Smooth muscle cell (in vitro differentiated cells): ENCODE data around the gene SIK2. TPM values are rescaled to one million over a fixed set of nuclear protein-coding genes. Genes with fewer than 3 reads are reported as not detected.

ENCODE experiments used
- DNase-seq: peaks from one replicate; lab custom pipeline; 2025; ENCODE audit not compliant: unreplicated experiment; lab: John Stamatoyannopoulos, UW
- H2AFZ ChIP-seq: fragments of 200-600 bp; sonication (generic); 2 replicates; pipeline ENCODE4 v1.6.0; 2016; ENCODE audit warnings: antibody characterized with exemption, low read depth, mild to moderate bottlenecking
- H3F3A ChIP-seq: fragments of 200-600 bp; sonication (generic); 2 replicates; pipeline ENCODE4 v1.6.0; 2017; ENCODE audit warnings: antibody characterized with exemption, low read depth
- H3K27ac ChIP-seq: fragments of 200-600 bp; sonication (generic); 2 replicates; pipeline ENCODE4 v1.5.1; 2016; ENCODE audit warnings: low read depth, mild to moderate bottlenecking
- H3K27me3 ChIP-seq: fragments of 200-600 bp; sonication (generic); 2 replicates; pipeline ENCODE4 v1.6.1; 2016; ENCODE audit warnings: low read depth, mild to moderate bottlenecking
- H3K36me3 ChIP-seq: fragments of 200-600 bp; sonication (generic); 2 replicates; pipeline ENCODE4 v1.5.1; 2016; ENCODE audit warnings: low read depth
- H3K4me1 ChIP-seq: fragments of 200-600 bp; sonication (generic); 2 replicates; pipeline ENCODE4 v1.5.1; 2016; ENCODE audit warnings: low read depth
- H3K4me2 ChIP-seq: fragments of 200-600 bp; sonication (generic); 2 replicates; pipeline ENCODE4 v1.6.0; 2016; ENCODE audit warnings: mild to moderate bottlenecking
- H3K4me3 ChIP-seq: fragments of 200-600 bp; sonication (generic); 2 replicates; pipeline ENCODE4 v1.5.1; 2016; ENCODE audit warnings: mild to moderate bottlenecking
- H3K79me2 ChIP-seq: fragments of 200-600 bp; sonication (generic); 2 replicates; pipeline ENCODE4 v1.6.0; 2016; ENCODE audit warnings: low read depth, mild to moderate bottlenecking
- H3K9ac ChIP-seq: fragments of 200-600 bp; sonication (generic); 2 replicates; pipeline ENCODE4 v1.6.0; 2016; ENCODE audit warnings: low read depth
- H3K9me3 ChIP-seq: fragments of 200-600 bp; sonication (generic); replicated peaks from 2 replicates; pipeline ENCODE4 v1.5.1; 2016; ENCODE audit warnings: low read depth
- H4K20me1 ChIP-seq: fragments of 200-600 bp; sonication (generic); 2 replicates; pipeline ENCODE4 v1.6.0; 2016; ENCODE audit warnings: low read depth
- CTCF ChIP-seq: fragments of 200-600 bp; sonication (generic); IDR thresholded peaks from 2 replicates; pipeline ENCODE4 v1.5.1; 2017; ENCODE audit warnings: borderline replicate concordance, mild to moderate bottlenecking, antibody characterized with exemption; ENCODE audit not compliant: insufficient read depth, poor library complexity, severe bottlenecking
- WGBS: methylation state at CpG from one replicate; pipeline ENCODE4 v1.1.7; 2016; ENCODE audit warnings: low lambda C conversion rate; 5-methylcytosine and 5-hydroxymethylcytosine counted together
- polyA plus RNA-seq: library from polyadenylated mRNA; unstranded; fragments of >200 nt; fragmentation: Nextera tagmentation; extraction: Ambion mirVana; gene quantifications from 2 replicates; pipeline ENCODE4 v1.2.1, GENCODE V29; 2016
- total RNA-seq: library from RNA; depleted of rRNA; stranded (reverse); fragments of >200 nt; gene quantifications from 2 replicates; pipeline ENCODE4 v1.2.3, GENCODE V29; 2014

The SIK2 gene
- total and polyA plus RNA-seq, 2 experiments from 2014 or later: 1.9 to 14.1 TPM

- no peak for TF ChIP-seq CTCF
- Histone ChIP-seq H4K20me1 (no peaks in the 10 kb centered on the region), H3K36me3 (no peaks in the 10 kb centered on the region), H3K79me2 (no peaks in the 10 kb centered on the region), H3K4me1 (peaks cover 13% of the 10 kb centered on the region), H3F3A (peaks cover 7% of the 10 kb centered on the region), H3K27ac (peak overlapping the region; percentile 95), H3K9me3 (no peaks in the 10 kb centered on the region), H2AFZ (no peak overlapping the region), H3K4me3 (no peak overlapping the region), H3K4me2 (no peak overlapping the region), H3K9ac (peak overlapping the region; percentile 75), H3K27me3 (no peaks in the 10 kb centered on the region)
- DNase-seq: no peak
- WGBS: 90% methylated on average over 8 of the region's 8 CpGs
Measured at GRCh38 chr11:111734101-111734953, 132.1 kb downstream of the SIK2 start.

GRCh38 chr11:111734954-111735261 is 132.7 kb downstream of the SIK2 start:
- H3K4me1 ChIP-seq: peaks cover 13% of the 10 kb centered on the region
- no peak overlapping the region for H2AFZ ChIP-seq
- H3K9ac ChIP-seq: peak overlapping the region; percentile 53

GRCh38 chr11:111735262-111736116 is 133.2 kb downstream of the SIK2 start:
- 75% methylated on average over 19 of the region's 19 CpGs for WGBS
- no peak overlapping the region for H3K4me3 ChIP-seq
- no peaks in the 10 kb centered on the region for H3K9me3 ChIP-seq

More at GRCh38 chr11:111734954-111735261, 132.7 kb downstream of the SIK2 start:
- no peak for TF ChIP-seq CTCF
- no peaks in the 10 kb centered on the region for H3K36me3 ChIP-seq
- H3K4me3 ChIP-seq: no peak overlapping the region
- no peaks in the 10 kb centered on the region for H3K9me3 ChIP-seq
- H3K27me3 ChIP-seq: no peaks in the 10 kb centered on the region
- peaks cover 7% of the 10 kb centered on the region for H3F3A ChIP-seq
- no peaks in the 10 kb centered on the region for H3K79me2 ChIP-seq
- H4K20me1 ChIP-seq: no peaks in the 10 kb centered on the region
- peak overlapping the region; percentile 95 for H3K27ac ChIP-seq
- 89% methylated on average over 6 of the region's 6 CpGs for WGBS
- H3K4me2 ChIP-seq: no peak overlapping the region
- no peak for DNase-seq

More at GRCh38 chr11:111735262-111736116, 133.2 kb downstream of the SIK2 start:
- Histone ChIP-seq H3K27ac (peak overlapping the region; percentile 95), H3K79me2 (no peaks in the 10 kb centered on the region), H2AFZ (no peak overlapping the region), H3K27me3 (no peaks in the 10 kb centered on the region), H4K20me1 (no peaks in the 10 kb centered on the region), H3K4me1 (peaks cover 13% of the 10 kb centered on the region), H3K4me2 (peak overlapping the region; percentile 43), H3K9ac (peak overlapping the region; percentile 86), H3F3A (peaks cover 7% of the 10 kb centered on the region), H3K36me3 (peaks cover under 1% of the 10 kb centered on the region)
- DNase-seq: peak; percentile 54
- TF ChIP-seq CTCF: no peak
